Liver (tissue), 3 donors: ENCODE results near the gene IL6.
"Not testable (repeated sequence)": the region's sequence is repeated elsewhere in the genome, so short reads cannot be mapped to it uniquely, and the experiment has no call there.

Experiments used
- EGR1 ChIP-seq, 2 donors: IDR thresholded peaks; 2 replicates each; pipeline ENCODE4 v1.6.1; 2016 to 2018; ENCODE audit warnings: antibody characterized with exemption in 2 of 2, low read depth in 2 of 2
- FOXA1 ChIP-seq: IDR thresholded peaks from 2 replicates; pipeline ENCODE4 v1.6.1; 2016; ENCODE audit warnings: antibody characterized with exemption
- GABPA ChIP-seq, 2 donors: IDR thresholded peaks in 1 of 2; conservative IDR thresholded peaks in 1 of 2; 2 replicates each; pipeline ENCODE4 v1.6.1; 2016; ENCODE audit warnings: antibody characterized with exemption in 2 of 2, mild to moderate bottlenecking in 1 of 2, moderate library complexity in 1 of 2
- HNF4A ChIP-seq, 2 donors: conservative IDR thresholded peaks; 2 replicates each; pipeline ENCODE4 v1.6.1; 2016; ENCODE audit warnings: antibody characterized with exemption in 2 of 2, mild to moderate bottlenecking in 2 of 2
- JUND ChIP-seq, 2 donors: IDR thresholded peaks; 2 replicates each; pipeline ENCODE4 v1.6.1; 2016; ENCODE audit warnings: antibody characterized with exemption in 2 of 2
- RAD21 ChIP-seq, 2 donors: IDR thresholded peaks; 2 replicates each; pipeline ENCODE4 v1.6.1; 2016; ENCODE audit warnings: antibody characterized with exemption in 2 of 2, mild to moderate bottlenecking in 2 of 2
- SP1 ChIP-seq: IDR thresholded peaks from 2 replicates; pipeline ENCODE4 v1.6.1; 2018; ENCODE audit warnings: antibody characterized with exemption, mild to moderate bottlenecking
- TAF1 ChIP-seq: conservative IDR thresholded peaks from 2 replicates; pipeline ENCODE4 v1.6.1; 2016; ENCODE audit warnings: antibody characterized with exemption, mild to moderate bottlenecking
- YY1 ChIP-seq: IDR thresholded peaks from 2 replicates; pipeline ENCODE4 v1.6.1; 2016; ENCODE audit warnings: antibody characterized with exemption, mild to moderate bottlenecking
- TF ChIP-seq, protein P1 (sequence below): fragments of 150-350 bp; IDR thresholded peaks from 2 replicates; pipeline ENCODE4 v1.5.1; 2017; ENCODE audit warnings: improper control_type of control experiment, low read depth, low read length; ENCODE audit not compliant: missing input control
- TF ChIP-seq, protein P2 (sequence below): IDR thresholded peaks from 2 replicates; pipeline ENCODE4 v1.6.1; 2016; ENCODE audit warnings: antibody characterized with exemption
- TF ChIP-seq, protein P3 (sequence below): IDR thresholded peaks from 2 replicates; pipeline ENCODE4 v1.6.1; 2016; ENCODE audit warnings: antibody characterized with exemption
- TF ChIP-seq, protein P4 (sequence below): IDR thresholded peaks from 2 replicates; pipeline ENCODE4 v1.6.1; 2016; ENCODE audit warnings: antibody characterized with exemption
- TF ChIP-seq, protein P5 (sequence below): IDR thresholded peaks from 2 replicates; pipeline ENCODE4 v1.6.1; 2016; ENCODE audit warnings: antibody characterized with exemption, mild to moderate bottlenecking
- donor health status: healthy.
- donor health status: healthy.

DNA sequence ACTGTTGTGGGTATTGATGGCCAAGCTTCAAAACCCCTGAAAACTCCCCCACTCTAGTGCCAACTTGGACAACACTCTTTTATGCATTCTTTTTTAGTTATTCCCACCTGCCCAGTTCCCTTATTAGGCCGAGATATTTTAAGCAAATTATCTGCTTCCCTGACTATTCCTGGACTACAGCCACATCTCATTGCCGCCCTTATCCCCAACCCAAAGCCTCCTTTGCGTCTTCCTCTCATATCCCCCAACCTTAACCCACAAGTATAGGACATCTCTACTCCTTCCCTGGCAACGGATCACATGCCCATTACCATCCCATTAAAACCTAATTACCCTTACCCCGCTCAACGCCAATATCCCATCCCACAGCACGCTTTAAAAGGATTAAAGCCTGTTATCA, 21.1 kb upstream of the IL6 start:
- TF ChIP-seq, protein P1, sequence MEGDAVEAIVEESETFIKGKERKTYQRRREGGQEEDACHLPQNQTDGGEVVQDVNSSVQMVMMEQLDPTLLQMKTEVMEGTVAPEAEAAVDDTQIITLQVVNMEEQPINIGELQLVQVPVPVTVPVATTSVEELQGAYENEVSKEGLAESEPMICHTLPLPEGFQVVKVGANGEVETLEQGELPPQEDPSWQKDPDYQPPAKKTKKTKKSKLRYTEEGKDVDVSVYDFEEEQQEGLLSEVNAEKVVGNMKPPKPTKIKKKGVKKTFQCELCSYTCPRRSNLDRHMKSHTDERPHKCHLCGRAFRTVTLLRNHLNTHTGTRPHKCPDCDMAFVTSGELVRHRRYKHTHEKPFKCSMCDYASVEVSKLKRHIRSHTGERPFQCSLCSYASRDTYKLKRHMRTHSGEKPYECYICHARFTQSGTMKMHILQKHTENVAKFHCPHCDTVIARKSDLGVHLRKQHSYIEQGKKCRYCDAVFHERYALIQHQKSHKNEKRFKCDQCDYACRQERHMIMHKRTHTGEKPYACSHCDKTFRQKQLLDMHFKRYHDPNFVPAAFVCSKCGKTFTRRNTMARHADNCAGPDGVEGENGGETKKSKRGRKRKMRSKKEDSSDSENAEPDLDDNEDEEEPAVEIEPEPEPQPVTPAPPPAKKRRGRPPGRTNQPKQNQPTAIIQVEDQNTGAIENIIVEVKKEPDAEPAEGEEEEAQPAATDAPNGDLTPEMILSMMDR = not testable (repeated sequence)
- TF ChIP-seq SP1; YY1; HNF4A (conservative IDR thresholded peaks at IDR 0.05); JUND (IDR thresholded peaks at IDR 0.05); GABPA (IDR thresholded peaks at IDR 0.05 in 1 of 2, conservative IDR thresholded peaks at IDR 0.05 in 1 of 2); TAF1; RAD21 (IDR thresholded peaks at IDR 0.05); EGR1 (IDR thresholded peaks at IDR 0.05; ENCODE audit: low read depth in 2 of 2); FOXA1: not testable (repeated sequence)
- TF ChIP-seq, protein P2, sequence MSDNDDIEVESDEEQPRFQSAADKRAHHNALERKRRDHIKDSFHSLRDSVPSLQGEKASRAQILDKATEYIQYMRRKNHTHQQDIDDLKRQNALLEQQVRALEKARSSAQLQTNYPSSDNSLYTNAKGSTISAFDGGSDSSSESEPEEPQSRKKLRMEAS = not testable (repeated sequence)
- TF ChIP-seq, protein P3, sequence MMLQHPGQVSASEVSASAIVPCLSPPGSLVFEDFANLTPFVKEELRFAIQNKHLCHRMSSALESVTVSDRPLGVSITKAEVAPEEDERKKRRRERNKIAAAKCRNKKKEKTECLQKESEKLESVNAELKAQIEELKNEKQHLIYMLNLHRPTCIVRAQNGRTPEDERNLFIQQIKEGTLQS = not testable (repeated sequence)
- TF ChIP-seq, protein P4, sequence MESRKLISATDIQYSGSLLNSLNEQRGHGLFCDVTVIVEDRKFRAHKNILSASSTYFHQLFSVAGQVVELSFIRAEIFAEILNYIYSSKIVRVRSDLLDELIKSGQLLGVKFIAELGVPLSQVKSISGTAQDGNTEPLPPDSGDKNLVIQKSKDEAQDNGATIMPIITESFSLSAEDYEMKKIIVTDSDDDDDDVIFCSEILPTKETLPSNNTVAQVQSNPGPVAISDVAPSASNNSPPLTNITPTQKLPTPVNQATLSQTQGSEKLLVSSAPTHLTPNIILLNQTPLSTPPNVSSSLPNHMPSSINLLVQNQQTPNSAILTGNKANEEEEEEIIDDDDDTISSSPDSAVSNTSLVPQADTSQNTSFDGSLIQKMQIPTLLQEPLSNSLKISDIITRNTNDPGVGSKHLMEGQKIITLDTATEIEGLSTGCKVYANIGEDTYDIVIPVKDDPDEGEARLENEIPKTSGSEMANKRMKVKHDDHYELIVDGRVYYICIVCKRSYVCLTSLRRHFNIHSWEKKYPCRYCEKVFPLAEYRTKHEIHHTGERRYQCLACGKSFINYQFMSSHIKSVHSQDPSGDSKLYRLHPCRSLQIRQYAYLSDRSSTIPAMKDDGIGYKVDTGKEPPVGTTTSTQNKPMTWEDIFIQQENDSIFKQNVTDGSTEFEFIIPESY = not testable (repeated sequence)
- TF ChIP-seq, protein P5, sequence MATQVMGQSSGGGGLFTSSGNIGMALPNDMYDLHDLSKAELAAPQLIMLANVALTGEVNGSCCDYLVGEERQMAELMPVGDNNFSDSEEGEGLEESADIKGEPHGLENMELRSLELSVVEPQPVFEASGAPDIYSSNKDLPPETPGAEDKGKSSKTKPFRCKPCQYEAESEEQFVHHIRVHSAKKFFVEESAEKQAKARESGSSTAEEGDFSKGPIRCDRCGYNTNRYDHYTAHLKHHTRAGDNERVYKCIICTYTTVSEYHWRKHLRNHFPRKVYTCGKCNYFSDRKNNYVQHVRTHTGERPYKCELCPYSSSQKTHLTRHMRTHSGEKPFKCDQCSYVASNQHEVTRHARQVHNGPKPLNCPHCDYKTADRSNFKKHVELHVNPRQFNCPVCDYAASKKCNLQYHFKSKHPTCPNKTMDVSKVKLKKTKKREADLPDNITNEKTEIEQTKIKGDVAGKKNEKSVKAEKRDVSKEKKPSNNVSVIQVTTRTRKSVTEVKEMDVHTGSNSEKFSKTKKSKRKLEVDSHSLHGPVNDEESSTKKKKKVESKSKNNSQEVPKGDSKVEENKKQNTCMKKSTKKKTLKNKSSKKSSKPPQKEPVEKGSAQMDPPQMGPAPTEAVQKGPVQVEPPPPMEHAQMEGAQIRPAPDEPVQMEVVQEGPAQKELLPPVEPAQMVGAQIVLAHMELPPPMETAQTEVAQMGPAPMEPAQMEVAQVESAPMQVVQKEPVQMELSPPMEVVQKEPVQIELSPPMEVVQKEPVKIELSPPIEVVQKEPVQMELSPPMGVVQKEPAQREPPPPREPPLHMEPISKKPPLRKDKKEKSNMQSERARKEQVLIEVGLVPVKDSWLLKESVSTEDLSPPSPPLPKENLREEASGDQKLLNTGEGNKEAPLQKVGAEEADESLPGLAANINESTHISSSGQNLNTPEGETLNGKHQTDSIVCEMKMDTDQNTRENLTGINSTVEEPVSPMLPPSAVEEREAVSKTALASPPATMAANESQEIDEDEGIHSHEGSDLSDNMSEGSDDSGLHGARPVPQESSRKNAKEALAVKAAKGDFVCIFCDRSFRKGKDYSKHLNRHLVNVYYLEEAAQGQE = not testable (repeated sequence)
